Fibroblast of pulmonary artery (primary cell): Measurements from ENCODE around the gene ARHGAP23.

Experiments used
- DNase-seq: peaks from one replicate; pipeline ENCODE4 v3.0.0-alpha.2; 2010; ENCODE audit warnings: low read depth
- H3K4me3 ChIP-seq: replicated peaks from 2 replicates; pipeline ENCODE4 v1.5.1; 2011; ENCODE audit warnings: low read depth, mild to moderate bottlenecking, control low read depth, low read length, moderate library complexity
- TF ChIP-seq, protein P1 (sequence below): IDR thresholded peaks from 2 replicates; pipeline ENCODE4 v1.5.1; 2011; ENCODE audit warnings: mild to moderate bottlenecking, control low read depth, low read length, inconsistent platforms; ENCODE audit errors: missing control alignments

Gene ARHGAP23

DNA sequence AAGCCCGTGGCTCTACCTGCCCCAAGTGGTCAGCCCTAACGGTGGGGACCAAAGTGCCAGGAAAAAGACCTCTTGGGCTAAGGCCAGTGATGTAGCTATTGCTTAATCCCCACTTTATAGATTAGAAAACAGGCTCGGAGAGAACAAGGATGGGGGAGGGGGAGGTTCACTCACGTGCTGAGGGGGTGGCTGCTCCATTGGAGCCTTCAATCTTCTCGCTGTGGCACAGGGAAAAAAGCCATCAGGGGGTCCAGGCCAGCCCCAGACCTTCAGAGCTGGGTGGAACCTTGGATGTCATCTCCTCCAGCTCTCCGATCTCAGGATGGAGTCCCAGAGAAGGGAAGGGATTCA lies 131.6 kb downstream of the ARHGAP23 start:
- TF ChIP-seq, protein P1, sequence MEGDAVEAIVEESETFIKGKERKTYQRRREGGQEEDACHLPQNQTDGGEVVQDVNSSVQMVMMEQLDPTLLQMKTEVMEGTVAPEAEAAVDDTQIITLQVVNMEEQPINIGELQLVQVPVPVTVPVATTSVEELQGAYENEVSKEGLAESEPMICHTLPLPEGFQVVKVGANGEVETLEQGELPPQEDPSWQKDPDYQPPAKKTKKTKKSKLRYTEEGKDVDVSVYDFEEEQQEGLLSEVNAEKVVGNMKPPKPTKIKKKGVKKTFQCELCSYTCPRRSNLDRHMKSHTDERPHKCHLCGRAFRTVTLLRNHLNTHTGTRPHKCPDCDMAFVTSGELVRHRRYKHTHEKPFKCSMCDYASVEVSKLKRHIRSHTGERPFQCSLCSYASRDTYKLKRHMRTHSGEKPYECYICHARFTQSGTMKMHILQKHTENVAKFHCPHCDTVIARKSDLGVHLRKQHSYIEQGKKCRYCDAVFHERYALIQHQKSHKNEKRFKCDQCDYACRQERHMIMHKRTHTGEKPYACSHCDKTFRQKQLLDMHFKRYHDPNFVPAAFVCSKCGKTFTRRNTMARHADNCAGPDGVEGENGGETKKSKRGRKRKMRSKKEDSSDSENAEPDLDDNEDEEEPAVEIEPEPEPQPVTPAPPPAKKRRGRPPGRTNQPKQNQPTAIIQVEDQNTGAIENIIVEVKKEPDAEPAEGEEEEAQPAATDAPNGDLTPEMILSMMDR = no peak
- no peak overlapping the region for H3K4me3 ChIP-seq
- no peak for DNase-seq

GRCh38 chr17:38560503-38561318 lies 132.4 kb downstream of the ARHGAP23 start:
- TF ChIP-seq, protein P1 = no peak
- H3K4me3 ChIP-seq = no peak overlapping the region
- DNase-seq = peak; percentile 57

- H3K4me3 ChIP-seq = no peak overlapping the region
- no peak for DNase-seq
- TF ChIP-seq, protein P1 = no peak
Measured at GRCh38 chr17:38561416-38562214, 133.4 kb downstream of the ARHGAP23 start.
